ENCODE measurements around the gene CEBPE.

- TF ChIP-seq CTCF (IDR thresholded peaks at IDR 0.05) = no peak
- no peak for TF ChIP-seq EP300 (IDR thresholded peaks at IDR 0.05)
Observed at GRCh38 chr14:23123419-23123818, 4.4 kb upstream of the CEBPE start.
